ENCODE data around the gene STRADA. TPM values are rescaled to one million over a fixed set of nuclear protein-coding genes. Genes with fewer than 3 reads are reported as not detected.
"Not testable (repeated sequence)": the region's sequence is repeated elsewhere in the genome, so short reads cannot be mapped to it uniquely, and the experiment has no call there.

The STRADA gene
- polyA plus RNA-seq, 3 donors = 12.5 to 51.9 (median 19.8) TPM

DNA sequence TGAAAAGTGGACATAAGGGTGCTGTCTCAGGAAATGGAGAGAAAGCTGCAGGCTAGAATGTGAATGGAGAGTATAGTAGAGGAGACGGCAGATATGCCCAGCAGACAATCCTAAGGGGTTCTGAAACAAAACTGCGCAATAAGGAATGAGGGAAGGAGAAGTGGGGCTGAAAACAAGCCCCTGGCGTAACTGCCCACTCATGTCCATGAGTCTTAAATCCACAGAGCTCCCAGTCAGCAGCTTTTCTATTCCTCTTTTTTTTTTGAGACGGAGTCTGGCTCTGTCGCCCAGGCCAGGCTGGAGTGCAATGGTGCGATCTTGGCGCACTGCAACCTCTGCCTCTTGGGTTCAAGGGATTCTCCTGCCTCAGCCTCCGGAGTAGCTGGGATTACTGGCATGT, 5.9 kb downstream of the STRADA start:
- no peak for DNase-seq
- H3K27ac ChIP-seq (ENCODE audit: low read depth in 1 of 2, low read length in 2 of 2) = no peak overlapping the region
- Mint-ChIP-seq H3K27me3 (ENCODE audit: low read depth in 3 of 3) (no peaks in the 10 kb centered on the region), H3K27ac (no peak overlapping the region), H3K4me3 (no peak overlapping the region), H3K9me3 (no peaks in the 10 kb centered on the region), H3K36me3 (peaks cover 5 to 17% of the 10 kb centered on the region in 2 donors), H3K4me1 (peaks cover 7% of the 10 kb centered on the region)
- H3K9me3 ChIP-seq (replicated peaks in 1 of 2; ENCODE audit: control insufficient read depth in 1 of 2, insufficient read depth in 1 of 2, low read length in 2 of 2) = no peaks in the 10 kb centered on the region
- H3K36me3 ChIP-seq (replicated peaks in 1 of 2; ENCODE audit: control insufficient read depth in 1 of 2, insufficient read depth in 2 of 2, low read length in 2 of 2) = peaks cover 0 to 11% of the 10 kb centered on the region in 2 donors
- 92% methylated on average over 6 of the region's 8 CpGs for WGBS (ENCODE audit: insufficient coverage)
- no peak overlapping the region for H3K4me2 ChIP-seq (replicated peaks; ENCODE audit: extremely low read depth, low read length, poor library complexity, severe bottlenecking)
- intact Hi-C loops (cut with micrococcal nuclease) = no loop called here
- no peak overlapping the region for H2AFZ ChIP-seq (ENCODE audit: insufficient read depth, low read depth, low read length, poor library complexity, severe bottlenecking)
- peaks cover 73% of the 10 kb centered on the region for H3K79me2 ChIP-seq (ENCODE audit: insufficient read depth, low read length)
- TF ChIP-seq CTCF (IDR thresholded peaks at IDR 0.05) = no peak
- H3K4me1 ChIP-seq (ENCODE audit: control insufficient read depth in 1 of 2, insufficient read depth in 2 of 2, low read length in 2 of 2) = peaks cover 6 to 7% of the 10 kb centered on the region in 2 donors
- H3K9ac ChIP-seq (ENCODE audit: insufficient read depth, low read length, poor library complexity, severe bottlenecking) = no peak overlapping the region
- H3K27me3 ChIP-seq (ENCODE audit: control insufficient read depth in 2 of 2, insufficient read depth in 2 of 2, low read length in 2 of 2) = no peaks in the 10 kb centered on the region
- peaks cover 6% of the 10 kb centered on the region for H4K20me1 ChIP-seq (ENCODE audit: insufficient read depth, low read length)
- no peak overlapping the region for H3K4me3 ChIP-seq (replicated peaks in 1 of 3; ENCODE audit: low read depth in 2 of 3, low read length in 3 of 3)

DNA sequence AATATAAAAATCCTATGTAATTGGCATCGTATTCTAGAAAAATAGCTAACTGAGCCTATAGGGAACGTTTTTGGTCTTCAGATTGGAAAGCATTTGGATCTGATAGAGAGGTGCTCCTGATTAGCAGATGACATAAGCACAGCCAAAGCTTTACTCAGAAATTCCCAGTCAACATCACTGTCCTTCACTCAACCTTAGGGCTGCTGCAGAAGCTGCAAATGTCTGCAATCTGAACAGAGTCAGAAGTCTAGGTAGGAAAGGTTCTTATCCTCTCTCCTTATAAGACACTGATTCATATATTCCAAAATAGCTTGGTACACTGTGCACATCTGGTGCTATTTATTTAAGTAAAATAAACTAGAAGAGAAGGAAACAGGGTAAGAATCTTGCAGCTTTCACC, 19.2 kb downstream of the STRADA start:
- intact Hi-C loops (cut with micrococcal nuclease) = no loop called here
- Mint-ChIP-seq H3K4me1 (no peaks in the 10 kb centered on the region), H3K27me3 (ENCODE audit: low read depth in 3 of 3) (no peaks in the 10 kb centered on the region), H3K4me3 (no peak overlapping the region), H3K27ac (no peak overlapping the region), H3K9me3 (no peaks in the 10 kb centered on the region), H3K36me3 (peaks cover 37 to 59% of the 10 kb centered on the region in 2 donors)
- WGBS (ENCODE audit: insufficient coverage) = no CpG with 5 or more reads among the region's 2 CpGs
- H3K27me3 ChIP-seq (ENCODE audit: control insufficient read depth in 2 of 2, insufficient read depth in 2 of 2, low read length in 2 of 2) = no peaks in the 10 kb centered on the region
- H3K27ac ChIP-seq (ENCODE audit: low read depth in 1 of 2, low read length in 2 of 2) = no peak overlapping the region
- peaks cover 36 to 70% of the 10 kb centered on the region in 2 donors for H3K36me3 ChIP-seq (replicated peaks in 1 of 2; ENCODE audit: control insufficient read depth in 1 of 2, insufficient read depth in 2 of 2, low read length in 2 of 2)
- H3K4me3 ChIP-seq (replicated peaks in 1 of 3; ENCODE audit: low read depth in 2 of 3, low read length in 3 of 3) = no peak overlapping the region
- H3K9ac ChIP-seq (ENCODE audit: insufficient read depth, low read length, poor library complexity, severe bottlenecking) = no peak overlapping the region
- H3K4me1 ChIP-seq (ENCODE audit: control insufficient read depth in 1 of 2, insufficient read depth in 2 of 2, low read length in 2 of 2) = no peaks in the 10 kb centered on the region
- H3K9me3 ChIP-seq (replicated peaks in 1 of 2; ENCODE audit: control insufficient read depth in 1 of 2, insufficient read depth in 1 of 2, low read length in 2 of 2) = no peaks in the 10 kb centered on the region
- no peaks in the 10 kb centered on the region for H3K79me2 ChIP-seq (ENCODE audit: insufficient read depth, low read length)
- TF ChIP-seq CTCF (IDR thresholded peaks at IDR 0.05) = no peak
- no peak overlapping the region for H2AFZ ChIP-seq (ENCODE audit: insufficient read depth, low read depth, low read length, poor library complexity, severe bottlenecking)
- no peak overlapping the region for H3K4me2 ChIP-seq (replicated peaks; ENCODE audit: extremely low read depth, low read length, poor library complexity, severe bottlenecking)
- H4K20me1 ChIP-seq (ENCODE audit: insufficient read depth, low read length) = no peaks in the 10 kb centered on the region
- no peak for DNase-seq

DNA sequence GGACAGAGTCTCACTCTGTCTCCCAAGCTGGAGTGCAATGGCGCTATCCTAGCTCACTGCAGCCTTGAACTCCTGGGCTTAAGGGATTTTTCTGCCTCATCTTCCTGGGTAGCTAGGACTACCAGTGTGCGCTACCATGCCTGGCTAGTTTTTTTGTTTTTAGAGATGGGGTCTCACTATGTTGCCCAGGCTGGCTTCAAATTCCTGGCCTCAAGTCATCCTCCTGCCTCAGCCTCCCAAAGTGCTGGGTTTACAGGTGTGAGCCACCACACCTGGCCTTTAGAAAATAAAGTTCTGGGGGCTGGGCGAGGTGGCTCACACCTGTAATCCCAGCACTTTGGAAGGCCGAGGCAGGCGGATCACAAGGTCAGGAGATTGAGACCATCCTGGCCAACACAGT, 21.4 kb downstream of the STRADA start:
- H3K4me2 ChIP-seq (replicated peaks; ENCODE audit: extremely low read depth, low read length, poor library complexity, severe bottlenecking); H3K9me3 Mint-ChIP-seq; H4K20me1 ChIP-seq (ENCODE audit: insufficient read depth, low read length); H3K9me3 ChIP-seq (replicated peaks in 1 of 2; ENCODE audit: control insufficient read depth in 1 of 2, insufficient read depth in 1 of 2, low read length in 2 of 2); H3K27me3 Mint-ChIP-seq (ENCODE audit: low read depth in 3 of 3); H2AFZ ChIP-seq (ENCODE audit: insufficient read depth, low read depth, low read length, poor library complexity, severe bottlenecking); H3K4me3 ChIP-seq (replicated peaks in 1 of 3; ENCODE audit: low read depth in 2 of 3, low read length in 3 of 3); H3K9ac ChIP-seq (ENCODE audit: insufficient read depth, low read length, poor library complexity, severe bottlenecking); H3K4me1 ChIP-seq (ENCODE audit: control insufficient read depth in 1 of 2, insufficient read depth in 2 of 2, low read length in 2 of 2); H3K27ac ChIP-seq (ENCODE audit: low read depth in 1 of 2, low read length in 2 of 2); H3K27ac Mint-ChIP-seq; H3K4me3 Mint-ChIP-seq; DNase-seq; H3K27me3 ChIP-seq (ENCODE audit: control insufficient read depth in 2 of 2, insufficient read depth in 2 of 2, low read length in 2 of 2); intact Hi-C loops (cut with micrococcal nuclease); H3K79me2 ChIP-seq (ENCODE audit: insufficient read depth, low read length); H3K4me1 Mint-ChIP-seq: not testable (repeated sequence)
- WGBS (ENCODE audit: insufficient coverage) = 100% methylated on average over 1 of the region's 5 CpGs
- H3K36me3 ChIP-seq (replicated peaks in 1 of 2; ENCODE audit: control insufficient read depth in 1 of 2, insufficient read depth in 2 of 2, low read length in 2 of 2) = peaks cover 23 to 67% of the 10 kb centered on the region in 2 donors
- H3K36me3 Mint-ChIP-seq = peaks cover 34 to 58% of the 10 kb centered on the region in 2 donors
